Aorta (tissue), 5 donors: Measurements from ENCODE around the gene TNP2. TPM values are rescaled to one million over a fixed set of nuclear protein-coding genes. Genes with fewer than 3 reads are reported as not detected.
"Not testable (repeated sequence)": the region's sequence is repeated elsewhere in the genome, so short reads cannot be mapped to it uniquely, and the experiment has no call there.

ENCODE experiments used
- ATAC-seq: fragments of 200-7000 bp; cut with Tn5 transposase; one replicate; pipeline ENCODE4 v1.9.1; 2022; ENCODE audit warnings: moderate library complexity; ENCODE audit not compliant: low FRiP score
- DNase-seq, 2 donors: peaks; one replicate each; pipeline ENCODE4 v3.0.0-alpha.2; 2020
- H3K27ac ChIP-seq, 2 donors: one replicate each; pipeline ENCODE4 v1.5.1; 2013; ENCODE audit warnings: low read length in 2 of 2, mild to moderate bottlenecking in 2 of 2, moderate library complexity in 2 of 2, control low read depth in 1 of 2, inconsistent platforms in 1 of 2, low read depth in 1 of 2
- H3K27me3 ChIP-seq, 2 donors: one replicate each; pipeline ENCODE4 v1.6.1; 2013; ENCODE audit warnings: control low read depth in 1 of 2, low read length in 1 of 2, mild to moderate bottlenecking in 1 of 2, moderate library complexity in 1 of 2; ENCODE audit not compliant: insufficient read depth in 2 of 2, control insufficient read depth in 1 of 2
- H3K36me3 ChIP-seq, 2 donors: one replicate each; pipeline ENCODE4 v1.6.1; 2013; ENCODE audit warnings: control low read depth in 1 of 2, low read length in 1 of 2, mild to moderate bottlenecking in 1 of 2; ENCODE audit not compliant: insufficient read depth in 2 of 2, control insufficient read depth in 1 of 2
- H3K4me1 ChIP-seq, 2 donors: one replicate each; pipeline ENCODE4 v1.6.1; 2013; ENCODE audit warnings: low read length in 2 of 2, control low read depth in 1 of 2, mild to moderate bottlenecking in 1 of 2, moderate library complexity in 1 of 2; ENCODE audit not compliant: insufficient read depth in 2 of 2, control insufficient read depth in 1 of 2
- H3K4me3 ChIP-seq, 2 donors: one replicate each; pipeline ENCODE4 v1.5.1; 2013; ENCODE audit warnings: low read length in 2 of 2, control low read depth in 1 of 2, mild to moderate bottlenecking in 1 of 2
- H3K9me3 ChIP-seq: one replicate; pipeline ENCODE4 v1.6.1; 2013; ENCODE audit warnings: mild to moderate bottlenecking, low read length; ENCODE audit not compliant: control insufficient read depth
- WGBS, 2 donors: extraction: QIAGEN DNeasy Blood & Tissue Kit; methylation state at CpG; one replicate each; pipeline ENCODE4 v1.1.7; 2013; 5-methylcytosine and 5-hydroxymethylcytosine counted together
- intact Hi-C, 2 donors: fragments of 100-400 bp; cut with DNase I; formaldehyde crosslinking; loops; one replicate each; pipeline versions ENCODE4 v1.14.2 to v1.15.0; 2022
- polyA plus RNA-seq, 2 donors: library from polyadenylated mRNA; stranded (reverse); fragments of 200-250 nt; gene quantifications; one replicate each; pipeline ENCODE4 v1.2.3, GENCODE V29; 2013
- total RNA-seq, 2 donors: library from RNA; stranded (reverse); fragmentation: NEBNext Ultra II Directional; extraction: Animal tissue kit (Norgen Biotek cat#: 25700); gene quantifications; one replicate each; pipeline ENCODE4 v1.2.1, GENCODE V29; 2021
- donor health status: healthy with polysubstance abuse.
- donor health status: Bipolar disorder and iron deficiency.
- donor health status: DM: no; HTN: no; CAD: no.
- donor health status: DM: no; HTN: no; CAD: no.
- donor health status: DM: yes; HTN: yes; CAD: no.

The TNP2 gene
- total and polyA plus RNA-seq, 4 donors, result not detected

DNA sequence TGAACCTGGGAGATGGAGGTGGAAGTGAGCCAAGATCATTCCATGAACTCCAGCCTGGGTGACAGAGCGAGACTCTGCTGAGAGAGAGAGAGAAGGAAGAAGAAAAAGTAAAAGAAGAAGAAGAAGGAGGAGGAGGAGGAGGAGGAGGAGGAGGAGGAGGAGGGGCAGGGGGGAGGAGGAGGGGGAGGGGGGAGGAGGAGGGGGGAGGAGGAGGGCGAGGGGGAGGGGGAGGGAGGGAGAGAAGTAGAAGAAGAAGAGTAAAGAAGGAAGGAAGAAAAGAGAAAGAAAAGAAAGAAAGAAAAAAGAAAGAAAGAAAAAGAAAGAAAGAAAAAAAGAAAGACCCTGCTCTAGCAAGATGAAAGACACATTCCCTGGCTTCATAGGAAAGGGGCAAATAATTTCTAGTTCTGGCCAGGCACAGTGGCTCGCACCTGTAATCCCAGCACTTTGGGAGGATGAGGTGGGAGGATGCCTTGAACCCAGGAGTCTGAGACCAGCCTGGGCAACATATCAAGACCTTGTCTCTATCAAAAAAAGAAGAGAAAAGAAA lies 36.7 kb downstream of the TNP2 start:
- no peaks in the 10 kb centered on the region for H3K27me3 ChIP-seq
- DNase-seq (no peak), ATAC-seq (no peak)
- H3K4me1 ChIP-seq, result no peaks in the 10 kb centered on the region
- H3K36me3 ChIP-seq, result no peaks in the 10 kb centered on the region
- no peak overlapping the region for H3K4me3 ChIP-seq
- intact Hi-C loops, result no loop called here
- H3K9me3 ChIP-seq, result no peaks in the 10 kb centered on the region
- no peak overlapping the region for H3K27ac ChIP-seq
- WGBS, 2 donors, result 94 to 96% methylated on average over 1 to 2 of the region's 3 CpGs

DNA sequence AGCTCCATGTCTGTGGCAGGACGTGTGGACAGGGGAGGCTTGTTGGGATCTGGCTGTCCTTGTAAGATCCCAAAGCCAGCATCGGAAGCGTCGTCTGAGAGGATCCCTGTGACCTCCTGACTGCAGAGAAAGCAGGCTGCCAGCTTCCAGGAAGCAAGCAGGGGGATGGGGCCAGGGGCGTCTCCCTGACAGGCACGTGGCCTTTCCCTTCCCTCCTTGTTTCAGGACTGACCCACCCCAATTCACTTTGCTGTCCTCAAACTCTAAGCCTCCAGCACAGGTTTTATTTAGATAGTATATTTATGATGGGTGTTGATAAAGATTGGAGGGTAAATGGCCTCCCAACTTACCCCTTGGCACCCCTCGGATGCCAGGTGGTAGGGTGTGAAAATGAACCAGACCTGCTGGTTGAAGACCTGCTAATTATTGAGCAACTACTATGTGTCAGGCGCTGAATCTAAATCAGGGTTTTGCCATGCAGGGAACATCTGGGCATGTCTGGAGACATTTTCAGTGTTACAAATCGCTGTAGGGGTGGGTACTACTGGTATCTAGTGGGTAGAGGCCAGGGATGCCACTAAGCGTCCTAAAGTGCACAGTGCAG lies 37.7 kb downstream of the TNP2 start:
- H3K4me1 ChIP-seq, result no peaks in the 10 kb centered on the region
- 94% methylated on average over 10 of the region's 10 CpGs for WGBS, 2 donors
- no peak overlapping the region for H3K27ac ChIP-seq
- no peak for DNase-seq
- H3K27me3 ChIP-seq, result no peaks in the 10 kb centered on the region
- intact Hi-C loops, result no loop called here
- ATAC-seq, result no peak
- H3K4me3 ChIP-seq, result no peak overlapping the region
- H3K36me3 ChIP-seq, result no peaks in the 10 kb centered on the region
- no peaks in the 10 kb centered on the region for H3K9me3 ChIP-seq

DNA sequence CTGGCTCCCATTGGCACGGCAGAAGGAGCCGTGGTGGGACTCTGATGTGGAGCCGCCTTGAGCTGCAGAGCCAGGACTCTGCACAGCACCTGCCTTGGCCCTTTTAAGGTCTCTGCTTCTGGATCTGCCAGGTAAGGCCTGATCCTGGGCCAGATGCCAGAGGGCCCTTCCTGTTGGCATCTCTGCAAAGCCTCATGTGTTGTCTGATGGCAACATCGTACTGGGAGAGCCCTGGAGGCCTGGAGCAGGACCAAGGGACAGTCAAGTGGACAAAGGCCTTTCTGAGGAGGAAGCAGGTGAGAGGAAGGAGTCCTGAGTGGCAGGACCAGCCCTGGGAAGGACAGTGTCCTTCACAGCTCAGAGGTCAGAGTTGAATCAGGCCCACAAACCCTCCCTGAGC lies 39.2 kb downstream of the TNP2 start:
- no peak overlapping the region for H3K4me3 ChIP-seq
- H3K9me3 ChIP-seq, result no peaks in the 10 kb centered on the region
- intact Hi-C loops, result no loop called here
- no peaks in the 10 kb centered on the region for H3K4me1 ChIP-seq
- DNase-seq (no peak), ATAC-seq (no peak)
- no peaks in the 10 kb centered on the region for H3K36me3 ChIP-seq
- H3K27ac ChIP-seq, result no peak overlapping the region
- no peaks in the 10 kb centered on the region for H3K27me3 ChIP-seq
- 73 to 79% methylated on average over 4 of the region's 4 CpGs for WGBS, 2 donors

DNA sequence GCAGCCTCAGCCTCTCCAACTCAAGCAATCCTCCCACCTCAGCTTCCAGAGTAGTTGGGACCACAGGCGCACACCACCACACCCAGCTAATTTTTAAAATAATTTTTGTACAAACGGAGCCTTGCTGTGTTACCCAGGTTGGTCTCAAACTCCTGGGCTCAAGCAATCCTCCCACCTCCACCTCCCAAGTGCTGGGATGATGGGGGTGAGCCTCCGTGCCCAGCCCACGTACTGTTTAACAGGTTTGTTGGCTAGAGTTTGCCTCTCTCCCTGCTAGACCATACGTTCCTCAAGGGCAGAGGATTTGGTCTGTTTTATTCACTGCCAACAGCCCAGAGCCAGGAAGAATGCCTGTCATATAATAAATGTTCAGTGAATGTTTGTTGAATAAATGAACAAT lies 39.7 kb downstream of the TNP2 start:
- no peaks in the 10 kb centered on the region for H3K36me3 ChIP-seq

DNA sequence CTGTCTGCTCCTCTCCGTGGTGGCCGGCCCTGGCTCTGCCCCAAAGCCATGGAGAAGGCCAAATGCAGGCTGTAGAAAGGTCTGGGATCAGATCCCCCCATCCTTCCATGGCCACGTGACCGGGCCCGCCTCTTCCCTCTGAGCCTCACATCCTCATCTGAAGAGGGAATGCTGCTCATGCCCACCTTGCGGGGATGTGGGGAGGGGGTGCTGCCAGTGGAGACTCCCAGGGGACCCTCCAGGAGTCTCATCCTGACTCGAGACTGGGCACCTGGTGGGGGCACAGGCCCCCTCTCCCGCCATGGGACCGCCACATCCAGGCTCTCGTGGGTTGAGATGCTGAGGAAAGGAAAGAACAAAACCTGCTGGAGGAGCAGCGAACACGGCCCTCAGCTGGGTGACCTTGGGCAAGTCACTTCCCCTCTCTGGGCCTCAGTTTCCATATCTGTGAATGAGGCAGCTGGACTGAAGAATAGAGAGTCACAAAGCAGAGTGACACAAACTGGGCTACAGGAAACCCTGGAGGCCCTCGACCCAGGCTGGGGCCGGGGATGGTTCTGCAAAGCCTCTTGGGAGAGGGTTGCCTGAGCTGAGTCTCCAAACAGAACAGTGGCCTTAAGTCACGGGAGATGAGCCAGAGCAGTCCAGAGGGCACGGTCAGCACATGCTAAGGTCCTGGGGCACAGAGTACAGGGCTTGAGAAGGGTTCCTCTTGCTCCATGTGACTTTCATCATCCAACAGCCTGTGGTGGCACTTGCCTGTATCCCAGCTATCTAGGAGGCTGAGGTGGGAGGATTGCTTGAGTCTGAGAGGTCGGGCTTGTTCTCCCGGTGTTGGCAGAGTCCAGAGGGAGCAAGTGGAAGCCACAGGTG lies 43.2 kb downstream of the TNP2 start:
- H3K27ac ChIP-seq, result no peak overlapping the region
- intact Hi-C loops, result no loop called here
- no peaks in the 10 kb centered on the region for H3K9me3 ChIP-seq
- no peaks in the 10 kb centered on the region for H3K27me3 ChIP-seq
- ATAC-seq (no peak), DNase-seq (no peak)
- H3K36me3 ChIP-seq, result no peaks in the 10 kb centered on the region
- WGBS, 2 donors, result 71 to 80% methylated on average over 18 of the region's 18 CpGs
- H3K4me1 ChIP-seq, result no peaks in the 10 kb centered on the region
- H3K4me3 ChIP-seq, result no peak overlapping the region

More for the DNA sequence above, 39.7 kb downstream of the TNP2 start:
- Histone ChIP-seq H3K9me3 (no peaks in the 10 kb centered on the region), H3K27me3 (no peaks in the 10 kb centered on the region), H3K27ac (no peak overlapping the region), H3K4me3 (no peak overlapping the region), H3K4me1 (no peaks in the 10 kb centered on the region)
- ATAC-seq (no peak), DNase-seq (no peak)
- intact Hi-C loops, result no loop called here
- WGBS, 2 donors, result 77 to 83% methylated on average over 5 of the region's 5 CpGs

DNA sequence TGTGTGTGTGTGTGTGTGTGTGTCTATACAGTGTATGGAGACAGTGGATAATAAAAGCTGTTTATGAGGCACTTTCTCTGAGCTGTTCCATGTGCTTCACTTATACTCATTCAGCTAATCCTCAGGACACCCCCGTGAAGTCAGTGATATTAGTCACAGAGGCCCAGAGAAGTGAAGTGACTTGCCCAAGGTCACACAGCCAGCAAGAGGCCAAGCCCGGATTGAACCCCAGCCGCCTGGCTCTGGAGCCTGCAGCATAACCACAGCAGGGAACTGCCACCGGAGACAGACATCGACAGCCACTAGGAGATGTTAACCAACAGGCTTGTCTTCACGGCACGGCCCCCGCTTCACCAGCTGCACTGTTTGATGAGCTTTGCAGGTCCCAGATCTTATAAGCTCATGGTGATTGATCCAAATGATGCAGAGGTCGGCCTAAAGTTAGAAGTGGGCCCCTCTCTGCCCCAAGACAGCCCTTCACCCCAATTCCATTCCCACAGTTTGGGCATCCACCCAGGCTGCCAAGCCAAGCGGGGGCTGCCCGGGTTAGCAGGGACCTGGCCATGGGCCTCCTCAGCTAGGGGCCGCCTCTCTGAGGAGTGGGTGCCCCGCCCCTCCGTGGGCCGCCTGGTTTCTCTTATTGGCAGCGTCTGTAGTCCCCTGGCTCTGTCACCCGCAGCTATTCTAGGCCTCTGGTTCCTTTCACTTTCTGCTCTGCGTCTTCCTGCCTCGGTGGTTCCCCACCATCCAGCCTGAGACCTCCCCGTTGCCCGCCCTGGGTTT lies 44.0 kb downstream of the TNP2 start:
- intact Hi-C loops, result no loop called here
- DNase-seq, result no peak
- H3K27ac ChIP-seq, result no peak overlapping the region
- ATAC-seq, result peak; percentile 49
- H3K4me1 ChIP-seq, result no peaks in the 10 kb centered on the region
- H3K4me3 ChIP-seq, result no peak overlapping the region
- no peaks in the 10 kb centered on the region for H3K9me3 ChIP-seq
- H3K36me3 ChIP-seq, result no peaks in the 10 kb centered on the region
- H3K27me3 ChIP-seq, result no peaks in the 10 kb centered on the region
- 35 to 47% methylated on average over 21 of the region's 21 CpGs for WGBS, 2 donors

DNA sequence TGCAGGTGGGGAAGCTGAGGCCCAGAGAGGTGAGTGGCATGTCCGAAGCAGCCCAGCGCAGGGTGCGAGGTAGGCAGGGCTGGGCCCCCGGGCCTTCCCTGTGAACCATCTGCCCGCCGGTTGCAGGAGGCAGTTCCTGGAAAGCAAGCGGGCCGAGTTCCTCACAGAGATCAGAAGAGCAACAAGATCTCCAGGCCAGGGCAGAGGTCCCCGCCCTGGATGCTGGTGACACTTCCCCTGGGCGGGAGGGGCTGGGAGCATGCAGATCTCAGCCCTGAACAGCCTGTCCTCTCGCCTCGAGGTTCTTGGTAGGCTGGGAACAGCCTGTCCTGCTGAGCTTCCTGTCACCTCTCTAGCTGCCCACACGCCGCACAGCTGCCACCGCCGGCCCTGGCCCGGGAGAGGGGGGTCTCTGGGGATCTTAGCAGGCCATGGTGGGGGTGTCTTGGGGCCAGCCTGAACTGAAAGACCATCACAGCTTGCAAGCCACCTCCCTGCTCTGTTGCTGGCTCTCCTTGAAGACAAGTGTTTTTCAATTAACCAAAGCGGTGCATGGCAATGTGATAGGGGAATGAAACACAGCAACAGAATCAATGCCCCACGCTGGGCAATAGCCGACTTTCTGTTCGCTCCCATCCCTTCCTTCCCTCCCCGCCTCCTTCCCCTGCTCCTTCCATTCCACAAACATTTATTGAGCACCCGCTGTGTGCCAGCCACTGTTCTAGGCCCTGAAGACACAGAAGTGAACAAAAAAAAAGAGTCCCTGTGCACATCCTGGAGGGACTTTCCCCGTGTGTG lies 44.8 kb downstream of the TNP2 start:
- DNase-seq, result peak; percentile 77 to 82
- intact Hi-C loops, result no loop called here

DNA sequence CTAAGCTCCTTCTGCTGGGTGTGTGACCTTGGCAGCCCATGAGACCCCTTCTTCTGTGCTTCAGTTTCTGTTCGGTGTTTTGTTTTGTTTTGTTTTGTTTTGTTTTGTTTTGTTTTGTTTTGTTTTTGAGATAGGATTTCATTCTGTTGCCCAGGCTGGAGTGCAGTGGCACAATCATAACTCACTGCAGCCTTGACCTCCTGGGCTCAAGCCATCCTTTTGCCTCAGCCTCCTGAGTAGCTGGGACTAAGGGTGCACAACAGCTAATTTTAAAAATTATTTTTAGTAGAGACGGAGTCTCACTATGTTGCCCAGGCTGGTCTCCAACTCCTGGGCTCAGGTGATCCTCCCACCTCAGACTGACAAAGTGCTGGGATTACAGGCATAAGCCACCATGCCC lies 48.6 kb downstream of the TNP2 start:
- ATAC-seq, H3K27ac ChIP-seq, H3K36me3 ChIP-seq, H3K4me3 ChIP-seq, intact Hi-C loops, H3K9me3 ChIP-seq, DNase-seq, H3K4me1 ChIP-seq, H3K27me3 ChIP-seq: not testable (repeated sequence)
- WGBS, 2 donors, result 33 to 41% methylated on average over 2 of the region's 2 CpGs

More for the DNA sequence above, 44.8 kb downstream of the TNP2 start:
- Histone ChIP-seq H3K4me3 (no peak overlapping the region), H3K9me3 (no peaks in the 10 kb centered on the region), H3K36me3 (no peaks in the 10 kb centered on the region), H3K27me3 (no peaks in the 10 kb centered on the region), H3K4me1 (no peaks in the 10 kb centered on the region), H3K27ac (no peak overlapping the region)
- 70 to 83% methylated on average over 24 of the region's 24 CpGs for WGBS, 2 donors
- peak; percentile 45 for ATAC-seq
